Stimulated activated CD8-positive, alpha-beta memory T cell treated with anti-CD3 and anti-CD28 coated beads, Interleukin-4, amount 100 ng/mL, for 24 hours (primary cell): Measurements from ENCODE around the gene SMIM38.

Source experiments
- DNase-seq: peaks from one replicate; pipeline ENCODE4 v3.0.0-alpha.2; 2020; ENCODE audit warnings: low read depth

SMIM38 gene

DNA sequence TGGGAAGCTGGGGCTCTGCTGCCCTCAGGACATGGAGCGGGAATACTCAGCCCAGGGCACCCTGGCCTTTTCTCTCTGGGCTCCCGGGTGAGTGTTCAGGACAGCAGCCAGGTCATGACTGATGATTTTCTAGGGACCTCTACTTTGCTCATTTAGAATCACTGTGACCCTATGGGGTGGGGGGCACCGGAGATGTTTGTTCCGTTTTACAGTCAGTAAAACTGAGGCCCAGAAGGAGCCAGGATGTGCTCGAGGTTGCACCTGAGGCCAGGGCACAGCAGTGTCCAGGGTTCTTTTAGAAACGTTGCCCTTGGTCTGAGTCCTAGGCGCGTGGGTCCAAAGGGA lies 48.1 kb downstream of the SMIM38 start:
- no peak for DNase-seq

- no peak for DNase-seq
These were observed 48.7 kb downstream of the SMIM38 start for GRCh38 chr11:69204246-69204940.

- DNase-seq, result no peak
These were observed 49.4 kb downstream of the SMIM38 start for GRCh38 chr11:69204941-69205742.
